ENCODE measurements around the gene CCNDBP1. TPM values are rescaled to one million over a fixed set of nuclear protein-coding genes. Genes with fewer than 3 reads are reported as not detected.
"Not testable (repeated sequence)": the region's sequence is repeated elsewhere in the genome, so short reads cannot be mapped to it uniquely, and the experiment has no call there.

The CCNDBP1 gene
- total RNA-seq, 1 donor from 2014 or later, result 54.4 TPM

GRCh38 chr15:43225201-43225949 is 40.2 kb downstream of the CCNDBP1 start:
- intact Hi-C loops (cut with micrococcal nuclease), result loop anchor here (2.0 kb wide), 1 partner anchor 59 kb away; no protein-coding TSS in a partner anchor

GRCh38 chr15:43225950-43226255 is 40.7 kb downstream of the CCNDBP1 start:
- H3K4me3 ChIP-seq; H3K27me3 ChIP-seq (ENCODE audit: low read depth); DNase-seq; H3K27ac ChIP-seq (replicated peaks); H3K36me3 ChIP-seq; H3K9me3 ChIP-seq (replicated peaks): not testable (repeated sequence)
- peaks cover 12% of the 10 kb centered on the region for H3K4me1 ChIP-seq
- intact Hi-C loops (cut with micrococcal nuclease), result loop anchor here (2.0 kb wide), 1 partner anchor 59 kb away; no protein-coding TSS in a partner anchor

More at GRCh38 chr15:43225201-43225949, 40.2 kb downstream of the CCNDBP1 start:
- Histone ChIP-seq H3K27ac (replicated peaks) (no peak overlapping the region), H3K27me3 (ENCODE audit: low read depth) (no peaks in the 10 kb centered on the region), H3K4me1 (peaks cover 12% of the 10 kb centered on the region), H3K4me3 (no peak overlapping the region), H3K36me3 (no peaks in the 10 kb centered on the region), H3K9me3 (replicated peaks) (no peaks in the 10 kb centered on the region)
- TF ChIP-seq CTCF (IDR thresholded peaks at IDR 0.05; ENCODE audit: borderline replicate concordance), result peak; percentile 77
- no peak for DNase-seq

- no peak for DNase-seq
- no peak for TF ChIP-seq CTCF (IDR thresholded peaks at IDR 0.05; ENCODE audit: borderline replicate concordance)
- intact Hi-C loops (cut with micrococcal nuclease), result no loop called here
These were observed 41.5 kb downstream of the CCNDBP1 start for GRCh38 chr15:43226436-43227305.

GRCh38 chr15:43229977-43230376 is 44.8 kb downstream of the CCNDBP1 start:
- no peak for DNase-seq
- Histone ChIP-seq H3K36me3 (no peaks in the 10 kb centered on the region), H3K27me3 (ENCODE audit: low read depth) (no peaks in the 10 kb centered on the region), H3K9me3 (replicated peaks) (no peaks in the 10 kb centered on the region), H3K27ac (replicated peaks) (no peak overlapping the region), H3K4me1 (peaks cover 12% of the 10 kb centered on the region), H3K4me3 (no peak overlapping the region)
- no peak for TF ChIP-seq CTCF (IDR thresholded peaks at IDR 0.05; ENCODE audit: borderline replicate concordance)
- intact Hi-C loops (cut with micrococcal nuclease), result no loop called here

More at GRCh38 chr15:43226436-43227305, 41.5 kb downstream of the CCNDBP1 start:
- Histone ChIP-seq H3K4me1 (peaks cover 12% of the 10 kb centered on the region), H3K36me3 (no peaks in the 10 kb centered on the region), H3K27me3 (ENCODE audit: low read depth) (no peaks in the 10 kb centered on the region), H3K27ac (replicated peaks) (no peak overlapping the region), H3K4me3 (no peak overlapping the region), H3K9me3 (replicated peaks) (no peaks in the 10 kb centered on the region)

- intact Hi-C loops (cut with micrococcal nuclease), result no loop called here
- no peak for TF ChIP-seq CTCF (IDR thresholded peaks at IDR 0.05; ENCODE audit: borderline replicate concordance)
- H3K4me3 ChIP-seq, result no peak overlapping the region
- no peak for DNase-seq
- peaks cover 12% of the 10 kb centered on the region for H3K4me1 ChIP-seq
- H3K27ac ChIP-seq (replicated peaks), result no peak overlapping the region
- no peaks in the 10 kb centered on the region for H3K9me3 ChIP-seq (replicated peaks)
- no peaks in the 10 kb centered on the region for H3K27me3 ChIP-seq (ENCODE audit: low read depth)
- H3K36me3 ChIP-seq, result no peaks in the 10 kb centered on the region
These were observed 45.5 kb downstream of the CCNDBP1 start for GRCh38 chr15:43230640-43231115.
